Stimulated activated effector memory CD8-positive, alpha-beta T cell treated with anti-CD3 and anti-CD28 coated beads, Interleukin-12 subunit alpha, Interleukin-12 subunit beta, amount 100 ng/mL, for 72 hours (primary cell): ENCODE measurements around the gene RAI14.
"Not testable (repeated sequence)": the region's sequence is repeated elsewhere in the genome, so short reads cannot be mapped to it uniquely, and the experiment has no call there.

Experiments
- ATAC-seq: fragments of 150-1000 bp; cut with Tn5 transposase; 2 replicates; pipeline ENCODE4 v1.10.0; 2021
- DNase-seq, 2 donors: peaks; one replicate each; pipeline ENCODE4 v3.0.0; 2021 to 2022; ENCODE audit warnings: low spot score in 2 of 2
- H3K27ac Mint-ChIP-seq: one replicate; pipeline ENCODE4 v1.8.0; 2022; ENCODE audit warnings: mild to moderate bottlenecking, mixed read lengths
- H3K36me3 Mint-ChIP-seq: one replicate; pipeline ENCODE4 v1.8.0; 2022; ENCODE audit warnings: mild to moderate bottlenecking, mixed read lengths
- H3K4me1 Mint-ChIP-seq: one replicate; pipeline ENCODE4 v1.8.0; 2022; ENCODE audit warnings: mixed read lengths
- H3K4me3 Mint-ChIP-seq: one replicate; pipeline ENCODE4 v1.8.0; 2022; ENCODE audit warnings: mild to moderate bottlenecking, mixed read lengths
- H3K9me3 Mint-ChIP-seq: one replicate; pipeline ENCODE4 v1.8.0; 2022; ENCODE audit warnings: mixed read lengths

RAI14 gene

GRCh38 chr5:34774139-34774538 lies 118.0 kb downstream of the RAI14 start:
- ATAC-seq (no peak), DNase-seq (no peak)
- Mint-ChIP-seq H3K36me3 (no peaks in the 10 kb centered on the region), H3K27ac (no peak overlapping the region), H3K4me1 (no peaks in the 10 kb centered on the region), H3K4me3 (no peak overlapping the region), H3K9me3 (peaks cover 8% of the 10 kb centered on the region)

- not testable (repeated sequence) for H3K36me3 Mint-ChIP-seq, H3K9me3 Mint-ChIP-seq, DNase-seq, H3K4me1 Mint-ChIP-seq, ATAC-seq, H3K4me3 Mint-ChIP-seq, H3K27ac Mint-ChIP-seq
Observed at GRCh38 chr5:34774678-34775077, 118.5 kb downstream of the RAI14 start.

GRCh38 chr5:34775886-34776285 lies 119.8 kb downstream of the RAI14 start:
- H3K27ac Mint-ChIP-seq = no peak overlapping the region
- ATAC-seq (no peak), DNase-seq (no peak)
- H3K9me3 Mint-ChIP-seq = peaks cover 8% of the 10 kb centered on the region
- no peaks in the 10 kb centered on the region for H3K36me3 Mint-ChIP-seq
- no peaks in the 10 kb centered on the region for H3K4me1 Mint-ChIP-seq
- H3K4me3 Mint-ChIP-seq = no peak overlapping the region

DNA sequence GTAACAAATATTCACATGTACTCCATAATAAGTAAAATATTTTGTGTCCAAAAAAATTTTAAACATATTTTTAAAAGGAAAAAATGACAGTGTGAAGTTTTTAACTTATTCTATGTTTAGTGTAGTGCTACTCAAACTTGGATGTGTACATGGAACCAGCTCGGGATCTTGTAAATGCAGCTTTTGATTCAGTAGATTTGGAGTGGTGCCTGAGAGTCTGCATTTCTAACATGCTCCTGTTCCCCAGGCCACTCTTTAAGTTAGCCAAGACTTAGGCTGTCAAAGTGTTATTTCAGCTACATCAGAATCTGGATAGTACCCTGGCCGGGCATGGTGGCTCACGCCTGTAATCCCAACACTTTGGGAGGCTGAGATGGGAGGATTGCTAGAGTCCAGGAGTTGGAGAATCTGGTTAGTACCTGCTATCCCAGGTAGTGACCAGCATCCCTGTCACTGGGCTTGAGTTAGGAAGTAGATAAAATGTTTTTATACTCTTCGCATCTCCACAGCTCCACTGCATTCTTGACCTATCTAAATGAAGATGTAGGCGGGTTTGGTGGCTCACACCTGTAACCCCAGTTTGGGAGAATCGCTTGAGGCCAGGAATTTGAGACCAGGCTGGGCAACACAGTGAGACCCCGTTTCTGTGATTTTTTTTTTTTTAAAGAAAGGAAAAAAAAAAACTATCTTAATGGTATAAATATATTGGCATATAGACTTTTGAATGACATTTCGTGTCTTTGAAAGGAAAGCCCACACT lies 122.1 kb downstream of the RAI14 start:
- no peak overlapping the region for H3K27ac Mint-ChIP-seq
- peaks cover 18% of the 10 kb centered on the region for H3K9me3 Mint-ChIP-seq

DNA sequence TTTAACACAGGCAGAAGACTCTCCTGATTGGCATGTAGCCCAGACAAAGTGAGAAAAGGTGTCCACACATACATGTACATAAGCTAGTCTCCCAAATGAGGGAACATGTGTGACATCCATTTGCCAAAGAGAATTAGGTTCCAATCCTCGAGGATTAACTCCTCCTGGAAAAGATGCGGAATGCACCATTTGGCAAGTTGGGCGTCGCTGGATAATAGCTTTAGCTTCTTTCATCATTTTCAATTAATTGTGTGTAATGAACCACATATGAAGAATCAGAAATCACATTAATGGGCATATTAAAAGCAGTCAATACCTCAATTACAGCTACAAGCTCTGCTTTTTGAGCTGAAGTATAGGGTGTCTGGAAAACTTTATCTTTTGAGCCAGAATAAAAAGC lies 127.8 kb downstream of the RAI14 start:
- not testable (repeated sequence) for H3K27ac Mint-ChIP-seq, DNase-seq, H3K36me3 Mint-ChIP-seq, ATAC-seq, H3K4me3 Mint-ChIP-seq, H3K4me1 Mint-ChIP-seq
- peaks cover 16% of the 10 kb centered on the region for H3K9me3 Mint-ChIP-seq

More for the DNA sequence above, 122.1 kb downstream of the RAI14 start:
- no peaks in the 10 kb centered on the region for H3K4me1 Mint-ChIP-seq
- H3K36me3 Mint-ChIP-seq = no peaks in the 10 kb centered on the region
- H3K4me3 Mint-ChIP-seq = no peak overlapping the region
- DNase-seq (no peak), ATAC-seq (no peak)

GRCh38 chr5:34787035-34787434 lies 130.9 kb downstream of the RAI14 start:
- Mint-ChIP-seq H3K36me3 (no peaks in the 10 kb centered on the region), H3K4me1 (no peaks in the 10 kb centered on the region), H3K9me3 (peaks cover 9% of the 10 kb centered on the region), H3K4me3 (no peak overlapping the region), H3K27ac (no peak overlapping the region)
- no peak for DNase-seq
- ATAC-seq = no peak

GRCh38 chr5:34789021-34789531 lies 132.9 kb downstream of the RAI14 start:
- ATAC-seq = no peak
- H3K27ac Mint-ChIP-seq = no peak overlapping the region
- no peaks in the 10 kb centered on the region for H3K4me1 Mint-ChIP-seq
- no peak for DNase-seq
- no peaks in the 10 kb centered on the region for H3K36me3 Mint-ChIP-seq
- no peak overlapping the region for H3K4me3 Mint-ChIP-seq
- peaks cover 6% of the 10 kb centered on the region for H3K9me3 Mint-ChIP-seq

- no peaks in the 10 kb centered on the region for H3K4me1 Mint-ChIP-seq
- ATAC-seq (no peak), DNase-seq (no peak)
- no peak overlapping the region for H3K27ac Mint-ChIP-seq
- H3K4me3 Mint-ChIP-seq = no peak overlapping the region
- no peaks in the 10 kb centered on the region for H3K36me3 Mint-ChIP-seq
- peaks cover 6% of the 10 kb centered on the region for H3K9me3 Mint-ChIP-seq
Observed at GRCh38 chr5:34789639-34790038, 133.5 kb downstream of the RAI14 start.

GRCh38 chr5:34790069-34790468 lies 133.9 kb downstream of the RAI14 start:
- no peak overlapping the region for H3K27ac Mint-ChIP-seq
- no peaks in the 10 kb centered on the region for H3K4me1 Mint-ChIP-seq
- no peak for ATAC-seq
- peaks cover 6% of the 10 kb centered on the region for H3K9me3 Mint-ChIP-seq
- DNase-seq = no peak
- no peaks in the 10 kb centered on the region for H3K36me3 Mint-ChIP-seq
- no peak overlapping the region for H3K4me3 Mint-ChIP-seq

GRCh38 chr5:34791761-34792244 lies 135.7 kb downstream of the RAI14 start:
- ATAC-seq (no peak), DNase-seq (no peak)
- no peak overlapping the region for H3K4me3 Mint-ChIP-seq
- no peaks in the 10 kb centered on the region for H3K4me1 Mint-ChIP-seq
- H3K36me3 Mint-ChIP-seq = no peaks in the 10 kb centered on the region
- no peak overlapping the region for H3K27ac Mint-ChIP-seq
- H3K9me3 Mint-ChIP-seq = peaks cover 3% of the 10 kb centered on the region

GRCh38 chr5:34802834-34803563 lies 146.9 kb downstream of the RAI14 start:
- no peak for DNase-seq
- ATAC-seq = no peak
- H3K4me3 Mint-ChIP-seq = no peak overlapping the region
- no peak overlapping the region for H3K27ac Mint-ChIP-seq
- no peaks in the 10 kb centered on the region for H3K9me3 Mint-ChIP-seq
- H3K4me1 Mint-ChIP-seq = no peaks in the 10 kb centered on the region
- no peaks in the 10 kb centered on the region for H3K36me3 Mint-ChIP-seq

- Mint-ChIP-seq H3K9me3 (no peaks in the 10 kb centered on the region), H3K4me1 (no peaks in the 10 kb centered on the region), H3K36me3 (no peaks in the 10 kb centered on the region), H3K27ac (no peak overlapping the region), H3K4me3 (no peak overlapping the region)
- no peak for ATAC-seq
- DNase-seq = no peak
Observed at GRCh38 chr5:34803974-34804732, 148.0 kb downstream of the RAI14 start.

DNA sequence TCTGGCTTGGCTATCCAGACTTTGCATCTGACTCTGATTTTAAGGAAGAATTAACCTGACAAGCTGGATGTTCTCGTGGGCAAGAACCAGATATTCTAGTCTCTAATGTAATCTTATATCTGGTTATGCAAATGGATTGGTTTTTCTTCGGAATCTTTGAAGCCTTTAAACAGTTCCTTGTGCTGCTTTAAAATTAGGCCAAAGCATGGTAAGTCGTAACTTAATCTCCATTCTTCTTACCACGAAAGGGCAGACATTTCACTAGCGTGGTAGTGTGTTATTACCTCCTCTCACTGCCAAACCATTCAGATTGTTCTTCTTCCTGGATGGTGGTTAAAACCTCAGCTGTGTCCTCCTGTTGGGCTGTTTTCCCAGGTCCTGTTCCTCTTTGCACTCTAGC lies 148.8 kb downstream of the RAI14 start:
- ATAC-seq = no peak
- H3K4me3 Mint-ChIP-seq = no peak overlapping the region
- DNase-seq = no peak

GRCh38 chr5:34806532-34806931 lies 150.4 kb downstream of the RAI14 start:
- no peak for ATAC-seq
- Mint-ChIP-seq H3K36me3 (no peaks in the 10 kb centered on the region), H3K4me3 (no peak overlapping the region), H3K27ac (no peak overlapping the region), H3K9me3 (no peaks in the 10 kb centered on the region), H3K4me1 (no peaks in the 10 kb centered on the region)
- no peak for DNase-seq

More for the DNA sequence above, 148.8 kb downstream of the RAI14 start:
- no peaks in the 10 kb centered on the region for H3K36me3 Mint-ChIP-seq
- H3K4me1 Mint-ChIP-seq = no peaks in the 10 kb centered on the region
- no peaks in the 10 kb centered on the region for H3K9me3 Mint-ChIP-seq
- H3K27ac Mint-ChIP-seq = no peak overlapping the region

GRCh38 chr5:34811706-34812105 lies 155.6 kb downstream of the RAI14 start:
- no peaks in the 10 kb centered on the region for H3K36me3 Mint-ChIP-seq
- H3K9me3 Mint-ChIP-seq = no peaks in the 10 kb centered on the region
- ATAC-seq (no peak), DNase-seq (no peak)
- no peaks in the 10 kb centered on the region for H3K4me1 Mint-ChIP-seq
- no peak overlapping the region for H3K27ac Mint-ChIP-seq
- H3K4me3 Mint-ChIP-seq = no peak overlapping the region
